ENCODE measurements around the gene ADAP2. TPM values are rescaled to one million over a fixed set of nuclear protein-coding genes. Genes with fewer than 3 reads are reported as not detected.

ADAP2 gene
- total RNA-seq, 2 experiments from 2014 or later, result 0.92 to 1.5 TPM

GRCh38 chr17:30996486-30996885 is 74.7 kb downstream of the ADAP2 start:
- H3K36me3 Mint-ChIP-seq (ENCODE audit: low read depth), result peaks cover 5% of the 10 kb centered on the region
- CTCF ChIA-PET, result interaction anchor here (0.9 to 1.0 kb wide), 2 partner anchors 12 to 220 kb away, joined by 3 read pairs; no protein-coding TSS in a partner anchor
- H3K27me3 Mint-ChIP-seq, result no peaks in the 10 kb centered on the region
- H3K4me1 Mint-ChIP-seq (ENCODE audit: low read depth), result no peaks in the 10 kb centered on the region
- POLR2A ChIA-PET, result no interaction called here
- no peak for TF ChIP-seq CTCF (IDR thresholded peaks at IDR 0.05)
- no peak overlapping the region for H3K4me3 Mint-ChIP-seq
- intact Hi-C loops (cut with micrococcal nuclease), result no loop called here
- ATAC-seq (no peak), DNase-seq (no peak)
- no peaks in the 10 kb centered on the region for H3K9me3 Mint-ChIP-seq
- H3K27ac Mint-ChIP-seq, result no peak overlapping the region

- intact Hi-C loops (cut with micrococcal nuclease), result no loop called here
- ChIA-PET CTCF (no interaction called here), POLR2A (no interaction called here)
- H3K4me3 Mint-ChIP-seq, result no peak overlapping the region
- H3K4me1 Mint-ChIP-seq (ENCODE audit: low read depth), result no peaks in the 10 kb centered on the region
- no peak for TF ChIP-seq CTCF (IDR thresholded peaks at IDR 0.05)
- ATAC-seq, result no peak
- no peak for DNase-seq
- H3K27me3 Mint-ChIP-seq, result no peaks in the 10 kb centered on the region
- no peak overlapping the region for H3K27ac Mint-ChIP-seq
- H3K36me3 Mint-ChIP-seq (ENCODE audit: low read depth), result peaks cover 9% of the 10 kb centered on the region
- H3K9me3 Mint-ChIP-seq, result no peaks in the 10 kb centered on the region
Measured at GRCh38 chr17:30997270-30997669, 75.5 kb downstream of the ADAP2 start.

- CTCF ChIA-PET, result no interaction called here
- no peak overlapping the region for H3K4me3 Mint-ChIP-seq
- no peaks in the 10 kb centered on the region for H3K4me1 Mint-ChIP-seq (ENCODE audit: low read depth)
- no peak for TF ChIP-seq CTCF (IDR thresholded peaks at IDR 0.05)
- peaks cover 9% of the 10 kb centered on the region for H3K36me3 Mint-ChIP-seq (ENCODE audit: low read depth)
- ATAC-seq (no peak), DNase-seq (no peak)
- POLR2A ChIA-PET, result no interaction called here
- no peaks in the 10 kb centered on the region for H3K27me3 Mint-ChIP-seq
- intact Hi-C loops (cut with micrococcal nuclease), result no loop called here
- H3K27ac Mint-ChIP-seq, result no peak overlapping the region
- H3K9me3 Mint-ChIP-seq, result no peaks in the 10 kb centered on the region
Measured at GRCh38 chr17:30997842-30998241, 76.1 kb downstream of the ADAP2 start.

- peaks cover 9% of the 10 kb centered on the region for H3K36me3 Mint-ChIP-seq (ENCODE audit: low read depth)
- CTCF ChIA-PET, result no interaction called here
- no peak for TF ChIP-seq CTCF (IDR thresholded peaks at IDR 0.05)
Measured at GRCh38 chr17:31002047-31002446, 80.3 kb downstream of the ADAP2 start.

GRCh38 chr17:31003225-31003866 is 81.6 kb downstream of the ADAP2 start:
- Mint-ChIP-seq H3K9me3 (no peaks in the 10 kb centered on the region), H3K27ac (no peak overlapping the region), H3K36me3 (ENCODE audit: low read depth) (peaks cover 8% of the 10 kb centered on the region), H3K27me3 (peaks cover 9% of the 10 kb centered on the region), H3K4me3 (no peak overlapping the region), H3K4me1 (ENCODE audit: low read depth) (peaks cover 5% of the 10 kb centered on the region)
- DNase-seq, result no peak
- ChIA-PET POLR2A (no interaction called here), CTCF (no interaction called here)
- no peak for ATAC-seq
- TF ChIP-seq CTCF (IDR thresholded peaks at IDR 0.05), result no peak
- intact Hi-C loops (cut with micrococcal nuclease), result no loop called here

More at GRCh38 chr17:31002047-31002446, 80.3 kb downstream of the ADAP2 start:
- no peaks in the 10 kb centered on the region for H3K9me3 Mint-ChIP-seq
- H3K4me3 Mint-ChIP-seq, result no peak overlapping the region
- peaks cover 3% of the 10 kb centered on the region for H3K27me3 Mint-ChIP-seq
- no peaks in the 10 kb centered on the region for H3K4me1 Mint-ChIP-seq (ENCODE audit: low read depth)
- DNase-seq (no peak), ATAC-seq (no peak)
- intact Hi-C loops (cut with micrococcal nuclease), result no loop called here
- POLR2A ChIA-PET, result interaction anchor here (0.7 kb wide), 1 partner anchor 149 kb away, joined by 3 read pairs; no protein-coding TSS in a partner anchor
- no peak overlapping the region for H3K27ac Mint-ChIP-seq
